Measurements from ENCODE around the gene FGD6.

DNA sequence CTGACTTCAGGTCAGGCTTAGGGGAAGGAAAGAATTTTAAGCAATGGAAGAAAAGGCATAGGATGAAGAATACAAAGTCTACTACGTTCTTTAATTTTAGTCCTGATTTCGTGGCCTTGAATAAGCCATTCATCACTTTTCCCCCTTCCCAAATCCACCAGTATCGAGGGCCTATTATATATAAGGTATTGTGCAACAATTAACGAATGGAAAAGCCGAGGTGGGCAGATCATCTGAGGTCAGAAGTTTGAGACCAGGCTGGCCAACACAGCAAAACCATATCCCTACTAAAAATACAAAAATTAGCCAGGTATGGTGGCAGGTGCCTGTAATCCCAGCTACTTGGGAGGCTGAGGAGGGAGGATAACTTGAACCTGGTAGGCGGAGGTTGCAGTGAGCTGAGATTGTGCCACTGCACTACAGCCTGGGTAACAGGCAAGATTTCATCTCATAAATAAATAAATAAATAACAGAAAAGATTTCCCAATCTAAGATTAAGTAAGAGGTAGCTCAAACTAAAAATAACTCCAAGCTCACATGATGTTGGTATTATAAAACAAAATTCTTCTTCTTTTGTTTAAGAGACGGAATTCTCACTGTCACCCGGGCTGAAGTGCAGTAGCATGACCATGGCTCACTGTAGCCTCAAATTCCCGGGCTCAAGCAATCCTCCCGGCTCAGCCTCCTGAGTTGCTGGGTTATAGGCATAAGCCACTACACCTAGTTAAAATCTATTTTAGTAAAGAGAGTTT lies 85.5 kb downstream of the FGD6 start:
- TF ChIP-seq EZH2 (IDR thresholded peaks at IDR 0.05; ENCODE audit: insufficient read depth, poor library complexity, severe bottlenecking): no peak
- no peak for TF ChIP-seq EZH2phosphoT487 (IDR thresholded peaks at IDR 0.05; ENCODE audit: insufficient read depth, low read depth)
